ENCODE results near the gene RTP5.
"Not testable (repeated sequence)": the region's sequence is repeated elsewhere in the genome, so short reads cannot be mapped to it uniquely, and the experiment has no call there.

The RTP5 gene

GRCh38 chr2:241871538-241872312, 2.2 kb downstream of the RTP5 start:
- DNase-seq = no peak

GRCh38 chr2:241872313-241872642, 2.7 kb downstream of the RTP5 start:
- no peak for DNase-seq

GRCh38 chr2:241873081-241873802, 3.7 kb downstream of the RTP5 start:
- DNase-seq = no peak

- DNase-seq = no peak
Observed at GRCh38 chr2:241873803-241874110, 4.2 kb downstream of the RTP5 start.

- no peak for DNase-seq
Observed at GRCh38 chr2:241874277-241874925, 4.9 kb downstream of the RTP5 start.

GRCh38 chr2:241875754-241876527, 6.4 kb downstream of the RTP5 start:
- not testable (repeated sequence) for DNase-seq

- no peak for DNase-seq
Observed at GRCh38 chr2:241876528-241877196, 7.1 kb downstream of the RTP5 start.

- DNase-seq = no peak
Observed at GRCh38 chr2:241877197-241877685, 7.7 kb downstream of the RTP5 start.

GRCh38 chr2:241877989-241878970, 8.8 kb downstream of the RTP5 start:
- peak; percentile 14 for DNase-seq

GRCh38 chr2:241879326-241879725, 9.8 kb downstream of the RTP5 start:
- no peak for DNase-seq

GRCh38 chr2:241880311-241881073, 11.0 kb downstream of the RTP5 start:
- no peak for DNase-seq

GRCh38 chr2:241882091-241882625, 12.6 kb downstream of the RTP5 start:
- no peak for DNase-seq

GRCh38 chr2:241884951-241885290, 15.4 kb downstream of the RTP5 start:
- no peak for DNase-seq

GRCh38 chr2:241885291-241885945, 15.9 kb downstream of the RTP5 start:
- no peak for DNase-seq

GRCh38 chr2:241885946-241886643, 16.6 kb downstream of the RTP5 start:
- no peak for DNase-seq

GRCh38 chr2:241886840-241887447, 17.4 kb downstream of the RTP5 start:
- DNase-seq = no peak

- no peak for DNase-seq
Observed at GRCh38 chr2:241887806-241888522, 18.4 kb downstream of the RTP5 start.

GRCh38 chr2:241888641-241889040, 19.1 kb downstream of the RTP5 start:
- no peak for DNase-seq
